Mesendoderm (in vitro differentiated cells): Measurements from ENCODE around the gene SRRM4.
A peak's percentile ranks its signal among the peaks of the same experiment; 100 is the strongest.

Experiments used
- DNase-seq: peaks from one replicate; pipeline ENCODE4 v3.0.0; 2013
- H2AK5ac ChIP-seq: 2 replicates; pipeline ENCODE4 v1.6.1; 2013; ENCODE audit warnings: low read length, inconsistent platforms
- H2BK120ac ChIP-seq: 2 replicates; pipeline ENCODE4 v1.6.1; 2013; ENCODE audit warnings: low read depth, mild to moderate bottlenecking, low read length, moderate library complexity, mixed read lengths
- H2BK15ac ChIP-seq: replicated peaks from 2 replicates; pipeline ENCODE4 v1.6.1; 2013; ENCODE audit warnings: low read depth, mild to moderate bottlenecking, moderate library complexity
- H2BK5ac ChIP-seq: 2 replicates; pipeline ENCODE4 v1.6.1; 2013; ENCODE audit warnings: low read length, inconsistent platforms
- H3K18ac ChIP-seq: 2 replicates; pipeline ENCODE4 v1.6.1; 2013; ENCODE audit warnings: mild to moderate bottlenecking, low read length, mixed read lengths
- H3K23ac ChIP-seq: one replicate; pipeline ENCODE4 v1.6.1; 2013; ENCODE audit warnings: low read length
- H3K27ac ChIP-seq: 2 replicates; pipeline ENCODE4 v1.5.1; 2013; ENCODE audit warnings: low read depth, mild to moderate bottlenecking, inconsistent platforms, low read length, moderate library complexity
- H3K27me3 ChIP-seq: 2 replicates; pipeline ENCODE4 v1.6.1; 2013; ENCODE audit warnings: low read length, control low read depth, mild to moderate bottlenecking, inconsistent platforms; ENCODE audit not compliant: insufficient read depth, poor library complexity
- H3K36me3 ChIP-seq: 2 replicates; pipeline ENCODE4 v1.6.1; 2013; ENCODE audit warnings: low read length, inconsistent platforms; ENCODE audit not compliant: control insufficient read depth, insufficient read depth
- H3K4ac ChIP-seq: one replicate; pipeline ENCODE4 v1.6.1; 2013; ENCODE audit warnings: low read depth, mild to moderate bottlenecking, low read length, moderate library complexity
- H3K4me1 ChIP-seq: 2 replicates; pipeline ENCODE4 v1.6.1; 2013; ENCODE audit warnings: low read depth, low read length, inconsistent platforms; ENCODE audit not compliant: control insufficient read depth
- H3K4me2 ChIP-seq: 2 replicates; pipeline ENCODE4 v1.6.1; 2013; ENCODE audit warnings: low read length
- H3K4me3 ChIP-seq: 2 replicates; pipeline ENCODE4 v1.5.1; 2013; ENCODE audit warnings: mild to moderate bottlenecking, low read length
- H3K56ac ChIP-seq: one replicate; pipeline ENCODE4 v1.6.1; 2013; ENCODE audit warnings: low read length
- H3K79me1 ChIP-seq: 2 replicates; pipeline ENCODE4 v1.6.1; 2013; ENCODE audit warnings: low read length, inconsistent platforms
- H3K79me2 ChIP-seq: 2 replicates; pipeline ENCODE4 v1.6.1; 2013; ENCODE audit warnings: mild to moderate bottlenecking, low read length; ENCODE audit not compliant: control insufficient read depth, insufficient read depth
- H3K9ac ChIP-seq: 2 replicates; pipeline ENCODE4 v1.6.1; 2013; ENCODE audit warnings: low read length, inconsistent platforms
- H4K5ac ChIP-seq: one replicate; pipeline ENCODE4 v1.6.1; 2013; ENCODE audit warnings: low read length
- H4K8ac ChIP-seq: one replicate; pipeline ENCODE4 v1.6.1; 2013; ENCODE audit warnings: low read depth, mild to moderate bottlenecking, control low read depth, low read length, moderate library complexity
- WGBS: extraction: QIAGEN DNeasy Blood & Tissue Kit; methylation state at CpG from one replicate; pipeline ENCODE4 v1.1.7; 2013; ENCODE audit warnings: low lambda C conversion rate, missing lambda C conversion rate; ENCODE audit not compliant: insufficient coverage; ENCODE audit errors: extremely low coverage; 5-methylcytosine and 5-hydroxymethylcytosine counted together

SRRM4 gene

DNA sequence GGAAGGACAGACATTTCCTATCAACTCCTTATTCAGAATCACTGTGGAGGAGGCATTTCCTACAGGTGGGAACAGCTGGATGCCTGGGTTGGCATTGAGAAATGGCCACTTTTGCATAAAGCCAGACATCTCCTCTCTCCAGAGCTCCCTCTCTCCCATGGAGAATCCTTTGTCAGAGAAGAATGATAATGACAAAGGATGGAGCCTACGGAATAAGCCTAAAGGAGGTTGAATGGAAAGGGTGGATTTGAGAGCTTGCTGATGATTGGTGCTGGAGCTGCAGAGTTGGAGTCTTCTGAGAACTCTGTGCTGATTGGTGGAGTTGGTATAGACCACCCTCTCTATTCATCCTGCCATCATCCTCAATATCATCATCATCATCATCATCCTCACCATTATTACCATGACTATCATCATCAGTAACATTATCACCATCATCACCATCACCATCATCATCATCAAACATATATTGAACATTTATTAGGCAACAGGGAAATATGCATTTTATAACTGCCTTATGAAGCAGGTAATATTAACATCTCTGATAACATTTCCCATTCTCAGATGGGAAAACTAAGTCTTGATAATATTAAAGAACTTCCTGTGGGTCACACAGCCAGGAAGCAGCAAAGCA, 108.2 kb downstream of the SRRM4 start:
- no peak overlapping the region for H3K9ac ChIP-seq
- no peak overlapping the region for H3K4me2 ChIP-seq
- peak overlapping the region; percentile 58 for H3K27ac ChIP-seq
- H3K36me3 ChIP-seq, result no peaks in the 10 kb centered on the region
- no CpG with 5 or more reads among the region's 1 CpG for WGBS
- H3K79me2 ChIP-seq, result no peaks in the 10 kb centered on the region
- no peaks in the 10 kb centered on the region for H3K27me3 ChIP-seq
- no peak overlapping the region for H2BK5ac ChIP-seq
- no peak overlapping the region for H3K4me3 ChIP-seq
- no peak overlapping the region for H2BK120ac ChIP-seq
- H2AK5ac ChIP-seq, result no peak overlapping the region
- no peak overlapping the region for H2BK15ac ChIP-seq
- no peak overlapping the region for H3K23ac ChIP-seq
- H3K4ac ChIP-seq, result no peak overlapping the region
- no peak overlapping the region for H4K8ac ChIP-seq
- DNase-seq, result peak; percentile 76
- H3K56ac ChIP-seq, result peak overlapping the region; percentile 1
- H3K4me1 ChIP-seq, result peaks cover 18% of the 10 kb centered on the region
- no peak overlapping the region for H3K18ac ChIP-seq
- H4K5ac ChIP-seq, result no peak overlapping the region
- no peaks in the 10 kb centered on the region for H3K79me1 ChIP-seq

DNA sequence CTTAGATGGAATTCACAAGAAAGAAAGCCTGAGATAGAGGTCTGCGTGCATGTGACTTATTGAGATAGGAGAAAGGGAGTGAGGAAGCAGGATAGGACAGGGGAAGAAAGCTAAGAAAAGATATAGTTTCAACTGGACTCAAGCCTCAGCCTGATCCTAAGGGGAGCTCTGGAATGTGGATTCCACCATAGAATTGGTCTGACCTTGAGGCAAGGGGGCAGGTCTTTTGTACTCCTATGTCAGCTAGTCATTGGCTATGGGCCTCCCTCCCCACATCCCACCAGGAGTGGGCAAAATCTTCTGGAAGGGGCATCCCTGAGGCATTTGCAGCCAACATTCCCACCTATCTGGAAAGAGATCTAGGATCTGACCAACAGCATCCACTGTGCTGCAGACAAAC, 108.9 kb downstream of the SRRM4 start:
- H2AK5ac ChIP-seq, result peak overlapping the region; percentile 30
- H2BK5ac ChIP-seq, result peak overlapping the region; percentile 98
- no peaks in the 10 kb centered on the region for H3K79me2 ChIP-seq
- H3K27me3 ChIP-seq, result no peaks in the 10 kb centered on the region
- no peaks in the 10 kb centered on the region for H3K36me3 ChIP-seq
- no peak overlapping the region for H2BK15ac ChIP-seq
- H3K9ac ChIP-seq, result peak overlapping the region; percentile 34
- peak overlapping the region; percentile 90 for H3K27ac ChIP-seq
- H3K4me3 ChIP-seq, result no peak overlapping the region
- H3K23ac ChIP-seq, result no peak overlapping the region
- H3K56ac ChIP-seq, result peak overlapping the region; percentile 85
- peak overlapping the region; percentile 1 for H2BK120ac ChIP-seq
- H4K8ac ChIP-seq, result no peak overlapping the region
- H4K5ac ChIP-seq, result no peak overlapping the region
- no peak overlapping the region for H3K4ac ChIP-seq
- no CpG with 5 or more reads among the region's 1 CpG for WGBS
- DNase-seq, result peak; percentile 70
- peaks cover 18% of the 10 kb centered on the region for H3K4me1 ChIP-seq
- no peaks in the 10 kb centered on the region for H3K79me1 ChIP-seq
- no peak overlapping the region for H3K18ac ChIP-seq
- no peak overlapping the region for H3K4me2 ChIP-seq

DNA sequence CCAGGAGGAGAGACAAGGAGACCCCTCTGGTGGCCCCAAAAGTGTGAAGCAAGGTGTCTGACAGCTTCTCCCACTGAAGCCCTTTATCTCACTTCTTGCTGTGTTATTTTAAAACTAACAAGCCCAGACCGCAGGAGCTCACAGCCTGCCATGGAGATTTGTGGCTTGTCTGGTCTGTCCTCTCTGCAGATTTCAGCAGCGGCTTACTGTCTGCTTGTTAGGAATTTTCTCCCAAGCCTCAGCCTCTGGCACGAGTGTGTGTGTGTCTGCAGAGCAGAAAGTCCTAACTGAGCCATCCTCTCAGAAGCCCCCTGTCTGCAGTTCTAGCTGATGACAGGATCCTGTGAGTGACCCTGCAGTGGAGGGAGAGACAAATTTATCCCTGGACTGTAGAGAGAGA, 109.5 kb downstream of the SRRM4 start:
- no peak overlapping the region for H4K8ac ChIP-seq
- no peak overlapping the region for H3K4ac ChIP-seq
- peak overlapping the region; percentile 10 for H3K9ac ChIP-seq
- peak overlapping the region; percentile 1 for H2BK120ac ChIP-seq
- no CpG with 5 or more reads among the region's 3 CpGs for WGBS
- peak overlapping the region; percentile 30 for H3K27ac ChIP-seq
- no peaks in the 10 kb centered on the region for H3K79me2 ChIP-seq
- peaks cover 18% of the 10 kb centered on the region for H3K4me1 ChIP-seq
- H3K56ac ChIP-seq, result peak overlapping the region; percentile 63
- no peak overlapping the region for H3K23ac ChIP-seq
- peak overlapping the region; percentile 85 for H2BK5ac ChIP-seq
- H3K79me1 ChIP-seq, result no peaks in the 10 kb centered on the region
- no peaks in the 10 kb centered on the region for H3K27me3 ChIP-seq
- no peak overlapping the region for H3K4me3 ChIP-seq
- no peak overlapping the region for H3K4me2 ChIP-seq
- peak overlapping the region; percentile 1 for H3K18ac ChIP-seq
- H2BK15ac ChIP-seq, result no peak overlapping the region
- no peak overlapping the region for H4K5ac ChIP-seq
- H2AK5ac ChIP-seq, result no peak overlapping the region
- H3K36me3 ChIP-seq, result no peaks in the 10 kb centered on the region
- DNase-seq, result peak; percentile 91

DNA sequence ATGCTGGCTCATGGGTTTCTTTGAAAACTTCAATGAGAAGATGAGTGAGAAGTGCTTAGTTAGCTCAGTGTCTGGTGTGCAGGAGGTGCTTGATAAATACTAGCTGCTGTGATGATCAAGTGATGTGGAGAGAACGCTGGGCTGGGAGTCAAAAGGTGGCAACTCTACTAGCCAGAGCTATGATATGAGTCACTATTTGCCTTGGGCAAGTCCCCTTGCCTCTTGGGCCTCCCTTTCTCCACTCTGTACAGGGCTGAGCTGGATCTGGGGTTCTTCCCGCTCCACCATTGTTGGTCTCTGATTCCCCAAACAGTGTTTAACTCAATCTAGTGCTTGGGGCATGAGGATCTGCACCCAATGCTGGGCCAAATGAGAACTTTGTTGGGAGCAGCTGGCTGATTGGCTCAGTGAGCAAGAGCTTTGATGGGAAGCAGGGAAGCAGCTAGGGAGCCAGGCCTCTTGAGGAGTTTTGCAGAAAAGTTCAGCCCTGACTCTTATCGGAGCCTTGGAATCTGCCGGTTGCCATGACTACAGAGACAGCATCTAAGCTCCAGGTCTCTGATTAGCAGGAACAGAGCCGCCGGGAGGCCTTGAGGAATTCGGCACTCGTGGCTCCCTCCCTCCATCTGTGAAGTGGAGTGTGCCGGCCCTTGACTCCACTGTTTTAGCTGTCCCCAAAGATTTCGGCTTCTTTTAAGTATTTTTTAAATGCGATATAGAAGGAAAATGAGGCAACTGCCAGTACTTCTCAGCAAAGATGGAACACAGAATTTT, 115.3 kb downstream of the SRRM4 start:
- H3K56ac ChIP-seq, result no peak overlapping the region
- H3K4me3 ChIP-seq, result no peak overlapping the region
- H4K8ac ChIP-seq, result no peak overlapping the region
- no peak overlapping the region for H2BK15ac ChIP-seq
- no peaks in the 10 kb centered on the region for H3K79me2 ChIP-seq
- H3K4me2 ChIP-seq, result no peak overlapping the region
- H3K4ac ChIP-seq, result no peak overlapping the region
- no peak overlapping the region for H4K5ac ChIP-seq
- H3K4me1 ChIP-seq, result no peaks in the 10 kb centered on the region
- no peaks in the 10 kb centered on the region for H3K36me3 ChIP-seq
- no peak overlapping the region for H2BK5ac ChIP-seq
- H2BK120ac ChIP-seq, result no peak overlapping the region
- no peak overlapping the region for H3K9ac ChIP-seq
- WGBS, result no CpG with 5 or more reads among the region's 11 CpGs
- no peak overlapping the region for H2AK5ac ChIP-seq
- no peak overlapping the region for H3K27ac ChIP-seq
- no peaks in the 10 kb centered on the region for H3K27me3 ChIP-seq
- DNase-seq, result peak; percentile 99
- H3K18ac ChIP-seq, result no peak overlapping the region
- H3K23ac ChIP-seq, result no peak overlapping the region
- no peaks in the 10 kb centered on the region for H3K79me1 ChIP-seq

DNA sequence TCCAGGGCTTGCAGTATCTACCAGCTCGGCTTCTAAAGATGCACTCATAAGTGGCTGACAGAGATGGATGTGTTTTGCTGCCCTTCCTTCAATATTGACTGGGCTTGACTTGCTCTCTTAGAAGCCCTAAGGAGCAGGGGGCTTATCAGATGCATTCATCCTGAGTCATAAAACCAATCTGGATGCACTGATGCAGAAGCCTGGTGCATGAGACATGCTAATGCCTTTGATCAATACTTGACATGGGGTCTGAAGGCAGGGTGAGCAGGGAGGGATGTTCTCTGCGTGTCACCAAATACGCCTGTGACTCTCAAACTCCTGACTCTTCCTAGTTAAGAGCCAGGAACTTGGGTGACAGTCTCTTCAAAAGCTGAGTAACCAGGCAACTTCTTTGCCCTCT, 119.6 kb downstream of the SRRM4 start:
- no peak overlapping the region for H2BK120ac ChIP-seq
- H3K4me2 ChIP-seq, result no peak overlapping the region
- H3K9ac ChIP-seq, result no peak overlapping the region
- H4K8ac ChIP-seq, result no peak overlapping the region
- no peak overlapping the region for H2AK5ac ChIP-seq
- no peak overlapping the region for H3K18ac ChIP-seq
- H2BK5ac ChIP-seq, result no peak overlapping the region
- H3K23ac ChIP-seq, result no peak overlapping the region
- no peak overlapping the region for H4K5ac ChIP-seq
- H3K36me3 ChIP-seq, result no peaks in the 10 kb centered on the region
- no peaks in the 10 kb centered on the region for H3K79me1 ChIP-seq
- no CpG with 5 or more reads among the region's 3 CpGs for WGBS
- no peaks in the 10 kb centered on the region for H3K79me2 ChIP-seq
- no peaks in the 10 kb centered on the region for H3K27me3 ChIP-seq
- DNase-seq, result no peak
- H3K27ac ChIP-seq, result no peak overlapping the region
- no peak overlapping the region for H3K56ac ChIP-seq
- H3K4ac ChIP-seq, result no peak overlapping the region
- H3K4me1 ChIP-seq, result no peaks in the 10 kb centered on the region
- no peak overlapping the region for H3K4me3 ChIP-seq
- H2BK15ac ChIP-seq, result no peak overlapping the region
